Coronary artery (tissue), 2 donors: ENCODE results near the gene HOXA11.

Experiments
- DNase-seq: peaks from one replicate; pipeline ENCODE4 v3.0.0-alpha.2; 2017; ENCODE audit warnings: low spot score
- H3K27ac ChIP-seq, 2 donors: fragments of 200-600 bp; sonication (generic); one replicate each; pipeline ENCODE4 v1.5.1; 2016 to 2019
- H3K4me3 ChIP-seq: fragments of 200-600 bp; sonication (generic); 2 replicates; pipeline ENCODE4 v1.5.1; 2016; ENCODE audit warnings: mild to moderate bottlenecking, moderate library complexity
- TF ChIP-seq, protein P1 (sequence below): fragments of 200-600 bp; sonication (generic); IDR thresholded peaks from one replicate; pipeline ENCODE4 v1.5.1; 2019; ENCODE audit warnings: antibody characterized with exemption

Gene HOXA11

DNA sequence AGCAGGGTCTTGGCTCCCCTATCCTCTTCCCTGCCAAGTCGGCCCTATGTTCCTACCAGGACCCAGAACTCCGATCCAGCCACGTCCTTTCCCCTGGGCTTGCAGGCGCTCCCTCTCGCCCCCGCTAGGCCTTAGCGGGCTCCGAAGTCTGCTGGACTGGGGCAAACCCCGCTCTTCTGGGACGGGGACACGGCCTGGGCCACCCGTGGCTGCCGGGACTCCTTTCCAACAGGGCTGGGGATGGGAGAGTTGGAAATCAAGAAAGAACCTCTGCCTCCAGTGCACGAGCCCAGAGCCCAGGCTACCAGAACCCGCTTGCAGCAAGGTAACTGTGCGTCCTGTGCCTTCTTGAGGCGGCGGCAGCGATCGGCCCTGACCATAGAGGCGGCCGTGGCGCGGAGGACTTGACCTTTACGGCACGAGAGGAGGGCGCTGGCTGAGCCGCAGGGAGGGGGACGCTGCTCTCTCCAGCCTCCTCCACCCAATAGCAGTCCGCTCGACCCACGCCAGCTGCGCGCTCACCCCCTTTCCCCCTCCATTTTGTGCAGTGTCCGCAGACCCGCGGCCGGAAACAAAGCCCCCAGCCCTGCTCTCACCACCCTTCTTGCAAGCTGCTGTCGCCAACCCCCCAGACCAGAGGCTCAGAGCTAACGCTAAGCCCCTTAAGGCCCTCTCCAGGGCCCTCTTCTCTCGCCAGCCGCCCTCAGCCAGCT lies 7.0 kb upstream of the HOXA11 start:
- peak overlapping the region; percentile 65 for H3K4me3 ChIP-seq

DNA sequence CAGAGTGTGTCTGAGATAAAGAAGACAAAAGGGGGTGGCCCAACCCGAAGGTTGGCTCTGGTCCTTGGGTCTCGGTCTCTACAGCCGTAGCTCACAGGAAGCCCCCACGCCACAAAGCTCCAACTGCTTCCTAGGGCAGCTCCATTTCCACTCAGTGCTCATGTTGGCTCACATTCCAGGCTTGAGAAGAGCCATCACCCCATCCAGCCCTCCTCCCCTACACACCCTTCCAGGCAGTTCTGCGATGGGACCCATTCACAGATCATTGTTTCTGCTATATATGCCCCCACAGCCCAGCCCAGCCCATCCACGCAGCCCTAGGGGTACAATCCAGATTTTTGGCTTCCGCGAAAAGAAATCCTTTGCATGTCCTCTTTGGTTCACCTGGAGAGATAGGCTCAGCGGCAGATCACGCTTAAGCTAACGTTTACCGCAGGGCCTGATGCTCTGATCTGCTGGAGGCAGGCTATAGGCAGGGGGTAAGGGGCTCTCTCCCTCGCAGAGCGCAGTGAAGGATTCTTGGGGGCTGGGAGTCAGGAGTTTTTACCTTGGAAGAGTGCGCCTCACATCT lies 6.2 kb upstream of the HOXA11 start:
- DNase-seq, result no peak
- TF ChIP-seq, protein P1, sequence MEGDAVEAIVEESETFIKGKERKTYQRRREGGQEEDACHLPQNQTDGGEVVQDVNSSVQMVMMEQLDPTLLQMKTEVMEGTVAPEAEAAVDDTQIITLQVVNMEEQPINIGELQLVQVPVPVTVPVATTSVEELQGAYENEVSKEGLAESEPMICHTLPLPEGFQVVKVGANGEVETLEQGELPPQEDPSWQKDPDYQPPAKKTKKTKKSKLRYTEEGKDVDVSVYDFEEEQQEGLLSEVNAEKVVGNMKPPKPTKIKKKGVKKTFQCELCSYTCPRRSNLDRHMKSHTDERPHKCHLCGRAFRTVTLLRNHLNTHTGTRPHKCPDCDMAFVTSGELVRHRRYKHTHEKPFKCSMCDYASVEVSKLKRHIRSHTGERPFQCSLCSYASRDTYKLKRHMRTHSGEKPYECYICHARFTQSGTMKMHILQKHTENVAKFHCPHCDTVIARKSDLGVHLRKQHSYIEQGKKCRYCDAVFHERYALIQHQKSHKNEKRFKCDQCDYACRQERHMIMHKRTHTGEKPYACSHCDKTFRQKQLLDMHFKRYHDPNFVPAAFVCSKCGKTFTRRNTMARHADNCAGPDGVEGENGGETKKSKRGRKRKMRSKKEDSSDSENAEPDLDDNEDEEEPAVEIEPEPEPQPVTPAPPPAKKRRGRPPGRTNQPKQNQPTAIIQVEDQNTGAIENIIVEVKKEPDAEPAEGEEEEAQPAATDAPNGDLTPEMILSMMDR, result no peak
- Histone ChIP-seq H3K4me3 (no peak overlapping the region), H3K27ac (no peak overlapping the region)

More for the DNA sequence above, 7.0 kb upstream of the HOXA11 start:
- no peak overlapping the region for H3K27ac ChIP-seq
- TF ChIP-seq, protein P1, result no peak
- peak; percentile 70 for DNase-seq

DNA sequence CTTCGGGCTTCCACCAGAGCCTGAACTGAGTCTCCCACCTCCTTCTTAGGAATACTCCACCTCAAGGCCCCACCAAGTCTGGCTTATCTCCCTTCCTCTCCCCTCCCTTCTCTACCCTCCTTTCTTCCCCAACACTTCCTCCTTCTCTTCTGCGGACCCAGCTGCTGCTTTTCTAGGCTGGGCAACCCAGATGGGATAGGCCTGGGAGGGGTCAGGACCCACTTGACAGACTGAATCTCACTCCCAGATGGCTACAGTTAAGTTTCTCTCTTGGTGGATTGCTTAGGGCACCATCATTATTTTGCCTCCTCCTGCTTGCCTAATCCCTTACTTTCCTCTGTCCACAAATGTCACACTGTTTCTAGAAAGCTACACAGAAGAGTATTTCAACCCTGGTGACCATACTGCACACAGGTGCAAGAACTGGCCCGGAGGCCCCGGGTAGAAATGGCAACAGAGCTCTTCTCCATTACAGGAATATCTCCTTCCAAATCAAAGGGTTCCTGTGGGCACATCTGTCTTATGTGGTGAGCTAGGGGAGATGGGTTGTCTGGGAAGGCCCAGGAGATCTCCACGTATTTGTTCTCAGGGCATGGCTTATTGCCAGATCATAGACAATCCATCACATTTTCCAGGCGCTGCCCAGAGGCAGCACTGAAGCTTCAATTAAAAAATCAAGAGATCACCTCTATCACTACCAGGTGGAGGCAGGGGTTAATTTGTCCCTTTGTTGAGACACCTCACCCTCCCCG lies 5.1 kb upstream of the HOXA11 start:
- H3K4me3 ChIP-seq, result no peak overlapping the region
- TF ChIP-seq, protein P1, result no peak
- DNase-seq, result peak; percentile 57
- no peak overlapping the region for H3K27ac ChIP-seq

DNA sequence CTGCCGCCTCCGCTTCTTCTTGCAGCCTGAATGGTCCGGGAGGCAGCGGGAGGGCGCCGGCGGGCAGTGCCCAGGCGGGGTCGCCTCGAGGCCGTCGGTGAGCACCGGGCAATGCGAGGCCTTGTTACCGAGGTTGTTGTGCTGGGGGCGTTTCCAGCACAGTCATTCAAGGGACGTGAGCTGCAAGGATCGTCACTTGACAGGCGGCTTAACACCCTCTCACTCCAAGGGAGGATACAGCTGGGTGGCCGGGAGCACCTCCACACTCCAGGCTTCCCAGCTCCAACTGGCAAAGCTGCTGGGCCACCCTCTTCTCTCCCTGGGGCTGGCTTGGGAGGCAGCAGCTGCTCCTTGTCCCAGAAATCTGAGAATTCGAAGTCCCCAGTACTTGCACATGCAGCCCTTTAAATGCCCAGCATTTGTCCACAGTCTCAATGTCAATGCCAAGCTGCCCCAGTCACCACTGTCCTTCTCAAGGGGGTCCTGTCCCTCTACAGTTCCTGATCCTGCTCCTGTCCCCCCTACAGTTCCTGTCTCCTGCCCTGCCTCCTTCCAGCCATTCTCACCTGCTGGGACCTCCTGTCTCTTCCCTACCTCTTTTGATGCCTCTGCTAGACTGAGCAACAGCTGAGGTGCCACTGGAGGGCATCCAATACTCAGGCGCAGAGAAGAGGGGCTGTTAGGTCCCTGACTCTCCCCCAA lies 4.4 kb upstream of the HOXA11 start:
- H3K4me3 ChIP-seq, result peak overlapping the region; percentile 48
- TF ChIP-seq, protein P1, result no peak
- H3K27ac ChIP-seq, result no peak overlapping the region
- peak; percentile 67 for DNase-seq

DNA sequence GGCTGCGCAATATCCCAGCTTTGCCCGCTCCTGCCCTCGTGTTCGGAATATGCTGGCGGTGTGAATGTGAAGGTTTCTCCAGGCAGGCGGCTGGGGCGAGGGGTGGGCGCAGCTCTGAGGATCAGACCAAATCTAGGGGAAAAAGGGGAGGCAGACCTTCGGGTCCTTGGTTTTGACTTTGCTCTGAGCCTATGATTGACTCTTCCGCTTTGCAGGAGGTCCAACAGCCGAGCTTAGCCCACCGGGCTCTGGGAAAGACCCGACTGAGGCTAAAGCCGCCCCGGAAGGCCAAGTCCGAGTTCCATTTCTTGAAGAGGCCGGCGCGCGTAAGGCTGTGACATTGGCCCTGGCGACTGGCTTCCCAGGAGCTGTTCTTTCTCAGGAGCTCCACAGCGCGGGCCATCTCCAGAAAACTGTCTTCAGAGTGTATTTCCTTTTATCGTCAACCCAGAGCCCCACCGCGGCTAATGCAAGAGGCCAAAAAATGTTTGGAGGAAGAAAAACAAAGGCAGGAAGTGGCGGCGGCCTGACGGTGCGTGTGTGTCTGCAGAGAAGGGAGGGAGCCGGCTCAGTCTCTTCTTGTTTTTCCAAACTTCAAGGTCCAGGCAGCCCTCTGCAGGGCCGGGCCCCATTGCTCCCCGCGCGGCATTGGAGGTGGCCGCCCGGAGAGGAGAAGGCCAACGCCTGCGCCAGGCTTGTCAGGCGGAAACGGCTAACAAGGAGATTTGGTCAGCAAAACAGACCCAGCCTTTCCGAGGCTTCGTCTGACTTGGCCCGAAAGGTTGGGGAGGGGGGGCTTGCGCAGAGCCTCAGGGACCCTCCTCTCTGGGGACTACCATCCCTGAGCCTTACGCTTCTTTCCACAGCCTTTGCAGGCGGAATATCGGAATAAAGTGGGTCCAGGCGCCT lies 3.6 kb upstream of the HOXA11 start:
- peak; percentile 65 for DNase-seq
- TF ChIP-seq, protein P1, result no peak
- H3K4me3 ChIP-seq, result peak overlapping the region; percentile 48
- H3K27ac ChIP-seq, result no peak overlapping the region
